T-helper 2 cell treated with Interferon-gamma antibody and Interleukin-4, amounts not matched to agents 5 μg/mL and 100 μg/mL, for 36 hours (primary cell): ENCODE results near the gene CEACAM4.

Experiments
- DNase-seq: peaks from one replicate; pipeline ENCODE4 v3.0.0; 2021; ENCODE audit warnings: low spot score
- H3K27ac Mint-ChIP-seq: one replicate; pipeline ENCODE4 v1.8.0; 2021; ENCODE audit warnings: mild to moderate bottlenecking, mixed read lengths
- H3K27me3 Mint-ChIP-seq: one replicate; pipeline ENCODE4 v1.8.0; 2021; ENCODE audit warnings: low read depth, mixed read lengths
- H3K36me3 Mint-ChIP-seq: one replicate; pipeline ENCODE4 v1.8.0; 2021; ENCODE audit warnings: low read depth, mixed read lengths
- H3K4me1 Mint-ChIP-seq: one replicate; pipeline ENCODE4 v1.8.0; 2021; ENCODE audit warnings: low read depth, mixed read lengths
- H3K4me3 Mint-ChIP-seq: one replicate; pipeline ENCODE4 v1.8.0; 2022; ENCODE audit warnings: mild to moderate bottlenecking, moderate library complexity, mixed read lengths
- H3K9me3 Mint-ChIP-seq: one replicate; pipeline ENCODE4 v1.8.0; 2021; ENCODE audit warnings: mixed read lengths

Gene CEACAM4

DNA sequence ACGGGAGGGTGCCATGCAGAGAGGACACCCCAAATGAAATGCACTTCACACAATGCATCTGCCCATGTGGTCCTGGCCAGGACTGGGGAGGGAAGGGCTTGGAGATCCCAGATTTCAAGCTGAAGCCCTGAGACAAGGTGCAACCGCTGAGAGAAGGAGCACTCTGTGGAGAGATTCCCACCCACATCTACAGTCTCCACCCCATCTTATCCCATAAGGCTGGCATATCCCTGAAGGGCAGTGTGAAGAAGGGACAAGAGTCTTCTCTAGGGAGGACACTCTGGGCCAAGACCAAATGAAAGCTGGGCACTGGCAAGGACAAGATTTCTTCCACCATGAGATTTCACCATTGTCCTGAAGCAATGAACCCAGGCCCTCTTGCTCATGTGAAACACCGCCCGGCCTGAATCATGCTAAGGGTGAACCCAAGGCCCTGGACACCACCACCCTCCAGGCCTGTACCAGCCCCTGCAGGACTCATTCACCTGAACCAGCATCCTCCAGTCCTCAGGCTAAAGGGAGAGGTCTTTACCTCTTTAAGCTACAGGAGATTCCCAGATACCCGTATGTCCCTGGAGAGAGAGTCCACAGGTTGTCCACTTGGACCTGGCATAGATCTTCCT lies 20.5 kb downstream of the CEACAM4 start:
- no peak overlapping the region for H3K4me3 Mint-ChIP-seq
- no peaks in the 10 kb centered on the region for H3K9me3 Mint-ChIP-seq
- DNase-seq, result no peak
- H3K27ac Mint-ChIP-seq, result no peak overlapping the region
- no peaks in the 10 kb centered on the region for H3K36me3 Mint-ChIP-seq
- no peaks in the 10 kb centered on the region for H3K4me1 Mint-ChIP-seq
- H3K27me3 Mint-ChIP-seq, result peaks cover 26% of the 10 kb centered on the region

DNA sequence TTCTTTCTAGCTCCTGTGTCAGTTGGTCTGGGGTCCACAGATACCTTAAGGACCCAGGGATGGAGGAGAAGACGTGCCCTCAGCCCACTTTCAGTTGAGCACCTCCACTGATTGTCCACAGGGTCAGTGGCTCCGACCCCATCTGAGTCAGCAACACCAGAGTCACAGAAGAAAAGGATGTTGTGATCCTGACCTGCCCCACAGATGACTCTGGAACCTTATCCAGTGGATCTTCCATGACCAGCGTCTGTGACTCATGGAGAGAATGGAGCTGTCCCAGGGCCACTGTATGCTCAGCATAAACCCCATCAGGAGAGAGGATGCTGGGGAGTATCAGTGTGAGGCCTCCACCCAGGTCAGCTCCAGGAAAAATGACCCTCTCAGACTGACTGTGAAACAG lies 22.0 kb downstream of the CEACAM4 start:
- Mint-ChIP-seq H3K27me3 (peaks cover 18% of the 10 kb centered on the region), H3K4me3 (no peak overlapping the region), H3K4me1 (no peaks in the 10 kb centered on the region), H3K36me3 (no peaks in the 10 kb centered on the region), H3K27ac (no peak overlapping the region), H3K9me3 (no peaks in the 10 kb centered on the region)
- DNase-seq, result no peak

DNA sequence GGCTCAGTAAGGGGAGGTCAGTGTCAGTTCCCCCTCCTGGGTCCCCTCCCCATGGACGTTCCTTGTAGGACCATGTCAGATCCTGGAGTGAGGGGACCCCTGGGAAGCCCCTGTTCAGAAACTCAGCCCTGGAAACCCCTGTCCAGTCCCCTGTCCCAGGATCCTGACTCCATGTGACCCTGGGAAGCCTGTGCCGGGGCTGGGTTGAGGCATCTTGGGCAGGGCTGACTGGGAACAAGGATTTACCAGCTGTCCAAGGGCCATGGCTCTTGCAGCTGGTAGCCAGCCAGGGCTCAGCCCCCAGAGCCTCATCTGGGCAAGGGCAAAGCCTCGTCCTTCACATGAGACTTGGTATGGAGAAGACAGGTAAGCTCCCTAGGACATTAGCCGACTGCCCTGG lies 25.1 kb downstream of the CEACAM4 start:
- no peak overlapping the region for H3K27ac Mint-ChIP-seq
- peaks cover 3% of the 10 kb centered on the region for H3K4me1 Mint-ChIP-seq
- H3K4me3 Mint-ChIP-seq, result no peak overlapping the region
- no peaks in the 10 kb centered on the region for H3K9me3 Mint-ChIP-seq
- peaks cover 11% of the 10 kb centered on the region for H3K27me3 Mint-ChIP-seq
- DNase-seq, result no peak
- H3K36me3 Mint-ChIP-seq, result no peaks in the 10 kb centered on the region

DNA sequence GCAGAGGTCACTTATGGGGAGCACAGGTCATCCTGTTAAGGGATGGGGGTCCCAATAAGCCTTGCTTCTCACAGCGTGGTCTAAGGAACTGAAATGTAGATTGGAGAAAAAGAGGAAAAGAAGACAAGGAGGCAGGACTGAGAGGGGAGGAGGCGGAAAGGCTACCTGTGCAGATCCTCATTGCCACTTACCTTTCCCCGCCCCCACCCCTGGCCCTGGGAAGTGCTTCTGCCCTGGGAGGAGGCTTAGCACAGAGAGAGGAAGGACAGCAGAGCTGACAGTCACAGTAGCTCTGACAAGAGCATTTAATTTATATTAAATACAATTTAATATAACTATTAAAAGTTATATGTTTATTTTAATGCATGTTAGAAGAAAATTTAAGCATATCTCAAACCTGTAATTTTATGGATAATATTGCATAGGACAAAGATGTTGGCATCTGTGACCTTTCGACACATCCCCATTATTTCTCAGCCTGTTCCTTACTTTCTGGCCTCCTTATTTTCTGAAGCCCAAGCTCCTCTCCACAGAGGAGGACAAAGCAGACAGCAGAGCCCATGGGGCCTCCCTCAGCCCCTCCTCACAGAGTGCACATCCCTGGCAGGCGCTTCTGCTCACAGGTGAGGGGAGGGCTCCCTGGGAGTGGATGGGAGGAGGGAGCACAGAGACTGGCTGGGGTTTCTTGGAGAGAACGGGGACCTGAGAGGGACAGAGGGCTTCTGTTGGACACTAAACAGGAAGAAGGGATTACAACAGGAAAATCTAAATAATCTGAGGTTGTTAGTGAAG lies 27.5 kb downstream of the CEACAM4 start:
- Mint-ChIP-seq H3K4me1 (peaks cover 10% of the 10 kb centered on the region), H3K27me3 (peaks cover 24% of the 10 kb centered on the region), H3K4me3 (no peak overlapping the region), H3K36me3 (no peaks in the 10 kb centered on the region), H3K9me3 (no peaks in the 10 kb centered on the region), H3K27ac (no peak overlapping the region)
- no peak for DNase-seq

DNA sequence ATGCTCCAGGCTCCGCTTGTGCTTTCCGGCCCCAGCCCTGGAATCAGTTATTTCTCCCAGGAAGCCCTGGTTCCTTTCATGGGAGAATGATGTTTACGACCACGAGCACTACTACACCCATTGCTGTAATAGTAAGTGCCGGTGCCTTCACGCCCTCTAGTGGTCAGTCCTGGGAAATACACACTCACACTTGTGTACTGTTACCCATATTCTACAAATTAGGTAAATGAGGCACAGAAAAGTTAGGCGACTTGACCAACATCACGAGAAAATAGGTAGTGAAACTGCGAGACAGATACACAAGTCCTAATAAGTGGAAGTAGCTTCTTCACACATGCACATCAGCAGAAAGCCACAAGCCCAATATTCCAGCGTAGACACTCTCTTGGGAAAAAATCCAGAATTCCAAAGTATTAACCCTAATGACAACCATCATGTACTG lies 29.3 kb downstream of the CEACAM4 start:
- no peaks in the 10 kb centered on the region for H3K36me3 Mint-ChIP-seq
- no peak overlapping the region for H3K4me3 Mint-ChIP-seq
- no peak overlapping the region for H3K27ac Mint-ChIP-seq
- H3K4me1 Mint-ChIP-seq, result peaks cover 10% of the 10 kb centered on the region
- peaks cover 27% of the 10 kb centered on the region for H3K27me3 Mint-ChIP-seq
- no peaks in the 10 kb centered on the region for H3K9me3 Mint-ChIP-seq
- peak; percentile 63 for DNase-seq

DNA sequence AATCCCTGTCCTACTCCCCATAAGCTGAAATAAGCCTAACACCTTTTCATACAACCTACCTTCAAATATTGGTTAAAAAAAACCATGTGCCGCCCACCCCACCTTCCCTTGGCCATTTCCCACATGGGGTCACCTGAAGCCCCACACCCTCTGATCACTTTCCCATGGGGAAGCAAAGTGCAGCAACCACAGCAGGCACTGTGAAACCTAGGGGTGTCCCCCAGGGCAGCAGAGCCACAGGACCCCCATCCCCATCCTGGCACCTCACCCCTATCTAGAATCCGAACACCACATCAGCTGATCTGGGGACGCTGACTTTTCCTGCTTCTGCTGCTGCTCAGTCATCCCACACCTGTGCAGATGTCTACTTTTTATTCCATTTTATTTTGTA lies 31.0 kb downstream of the CEACAM4 start:
- Mint-ChIP-seq H3K4me1 (peaks cover 10% of the 10 kb centered on the region), H3K36me3 (no peaks in the 10 kb centered on the region), H3K9me3 (no peaks in the 10 kb centered on the region), H3K27ac (no peak overlapping the region), H3K4me3 (no peak overlapping the region), H3K27me3 (peaks cover 30% of the 10 kb centered on the region)
- no peak for DNase-seq

DNA sequence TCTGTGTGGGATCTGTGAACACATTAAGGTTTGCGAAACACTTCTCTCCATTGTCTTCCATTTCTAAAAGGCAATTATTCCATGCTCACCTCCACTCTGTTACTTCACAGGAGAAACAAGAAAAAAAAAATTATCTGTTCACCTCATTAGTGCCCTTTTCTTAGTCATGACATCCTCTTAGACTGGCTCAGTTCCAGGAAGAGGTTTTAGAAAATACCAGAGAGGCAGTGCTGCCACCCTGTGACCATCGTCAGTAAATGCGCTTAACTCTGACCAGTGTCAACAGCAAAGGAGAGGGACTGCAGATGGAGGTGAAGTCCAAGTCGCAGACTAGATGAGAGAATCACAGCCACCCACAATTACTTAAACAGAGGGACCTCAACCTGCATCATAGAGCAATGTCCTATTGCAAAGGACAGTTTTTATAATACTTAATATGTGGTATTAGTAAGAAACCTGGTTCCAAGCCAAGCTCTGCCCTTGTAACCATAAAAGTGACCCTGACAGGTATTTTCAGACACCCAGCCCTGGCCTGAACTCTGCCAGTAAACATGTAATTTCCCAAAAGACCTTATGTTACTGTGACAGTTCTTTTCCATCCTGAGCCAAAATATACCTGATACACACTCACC lies 31.5 kb downstream of the CEACAM4 start:
- DNase-seq, result peak; percentile 59
- no peak overlapping the region for H3K27ac Mint-ChIP-seq
- no peak overlapping the region for H3K4me3 Mint-ChIP-seq
- no peaks in the 10 kb centered on the region for H3K9me3 Mint-ChIP-seq
- peaks cover 10% of the 10 kb centered on the region for H3K4me1 Mint-ChIP-seq
- H3K27me3 Mint-ChIP-seq, result peaks cover 30% of the 10 kb centered on the region
- no peaks in the 10 kb centered on the region for H3K36me3 Mint-ChIP-seq

DNA sequence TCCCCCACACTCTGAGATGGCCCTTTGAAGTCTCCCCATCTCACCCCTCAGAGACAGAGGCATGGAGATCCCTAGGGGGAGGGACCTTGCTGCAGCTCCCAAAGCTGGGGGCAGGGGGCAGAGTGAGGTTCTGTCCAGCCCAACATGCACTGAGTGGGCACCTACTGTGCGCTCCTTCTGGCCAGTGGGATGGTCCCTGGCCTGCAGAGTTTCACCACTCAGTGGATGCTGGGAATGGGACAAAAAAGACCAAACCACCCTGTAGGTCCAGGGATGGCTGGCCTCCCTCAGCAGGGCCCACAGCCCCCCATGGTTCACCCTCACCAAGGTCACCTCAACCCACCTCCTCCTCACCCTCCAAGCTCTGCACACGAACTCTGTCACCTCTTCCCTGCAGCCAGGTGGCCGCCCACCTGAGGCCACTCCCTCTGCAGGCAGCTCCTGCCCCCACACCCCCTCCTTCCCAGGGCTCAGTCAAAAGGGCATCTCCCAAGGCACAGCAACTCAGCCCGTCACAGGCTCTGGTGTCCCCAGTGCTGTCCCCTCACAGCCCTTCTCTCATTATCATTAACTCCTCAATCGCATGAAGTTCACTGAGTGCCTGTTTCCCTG lies 34.8 kb downstream of the CEACAM4 start:
- H3K27me3 Mint-ChIP-seq, result peaks cover 24% of the 10 kb centered on the region
- H3K4me1 Mint-ChIP-seq, result peaks cover 7% of the 10 kb centered on the region
- H3K4me3 Mint-ChIP-seq, result no peak overlapping the region
- no peaks in the 10 kb centered on the region for H3K9me3 Mint-ChIP-seq
- no peak for DNase-seq
- peaks cover 6% of the 10 kb centered on the region for H3K36me3 Mint-ChIP-seq
- no peak overlapping the region for H3K27ac Mint-ChIP-seq

DNA sequence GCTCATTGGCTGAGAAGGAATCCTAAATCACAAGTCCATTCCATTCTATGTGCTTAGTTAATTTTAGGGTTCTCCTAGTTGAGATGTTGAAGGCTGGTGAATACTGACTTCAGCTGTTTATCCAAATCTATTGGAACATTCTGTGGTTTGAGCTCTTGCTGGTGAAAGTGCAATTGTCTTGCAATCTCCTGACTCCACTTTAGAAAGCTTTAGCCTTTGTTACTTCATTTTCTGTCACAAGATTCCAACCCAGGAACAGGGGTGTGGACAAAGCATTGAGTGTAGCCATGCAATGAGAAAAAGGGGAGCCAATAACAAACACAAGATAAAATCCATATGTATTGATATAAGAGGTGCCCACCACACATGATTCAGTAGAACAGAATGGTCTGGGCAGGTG lies 35.9 kb downstream of the CEACAM4 start:
- peaks cover 7% of the 10 kb centered on the region for H3K4me1 Mint-ChIP-seq
- no peak for DNase-seq
- H3K27ac Mint-ChIP-seq, result no peak overlapping the region
- H3K9me3 Mint-ChIP-seq, result no peaks in the 10 kb centered on the region
- peaks cover 15% of the 10 kb centered on the region for H3K27me3 Mint-ChIP-seq
- H3K36me3 Mint-ChIP-seq, result peaks cover 6% of the 10 kb centered on the region
- H3K4me3 Mint-ChIP-seq, result no peak overlapping the region

DNA sequence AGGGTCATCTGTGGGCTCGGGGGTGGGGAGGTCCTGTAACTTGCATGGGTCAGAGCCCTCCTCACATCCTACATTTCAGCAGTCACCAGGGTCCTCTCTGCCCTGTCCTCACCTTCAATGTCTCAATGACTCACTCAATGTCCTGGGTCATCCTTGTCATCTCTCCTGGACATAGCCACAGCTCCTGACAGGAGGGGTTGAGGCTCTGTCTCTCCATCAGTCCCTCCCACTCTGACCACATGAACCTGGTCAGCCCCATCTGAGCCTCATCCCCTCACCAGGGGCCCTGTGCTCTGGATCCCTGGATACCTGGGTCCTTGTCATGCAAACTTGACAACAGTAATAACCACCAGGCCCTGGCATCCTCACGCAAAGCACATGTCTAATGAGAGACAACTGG lies 37.5 kb downstream of the CEACAM4 start:
- Mint-ChIP-seq H3K27me3 (peaks cover 8% of the 10 kb centered on the region), H3K4me1 (peaks cover under 1% of the 10 kb centered on the region), H3K4me3 (no peak overlapping the region), H3K36me3 (peaks cover 17% of the 10 kb centered on the region), H3K9me3 (no peaks in the 10 kb centered on the region), H3K27ac (no peak overlapping the region)
- DNase-seq, result no peak

DNA sequence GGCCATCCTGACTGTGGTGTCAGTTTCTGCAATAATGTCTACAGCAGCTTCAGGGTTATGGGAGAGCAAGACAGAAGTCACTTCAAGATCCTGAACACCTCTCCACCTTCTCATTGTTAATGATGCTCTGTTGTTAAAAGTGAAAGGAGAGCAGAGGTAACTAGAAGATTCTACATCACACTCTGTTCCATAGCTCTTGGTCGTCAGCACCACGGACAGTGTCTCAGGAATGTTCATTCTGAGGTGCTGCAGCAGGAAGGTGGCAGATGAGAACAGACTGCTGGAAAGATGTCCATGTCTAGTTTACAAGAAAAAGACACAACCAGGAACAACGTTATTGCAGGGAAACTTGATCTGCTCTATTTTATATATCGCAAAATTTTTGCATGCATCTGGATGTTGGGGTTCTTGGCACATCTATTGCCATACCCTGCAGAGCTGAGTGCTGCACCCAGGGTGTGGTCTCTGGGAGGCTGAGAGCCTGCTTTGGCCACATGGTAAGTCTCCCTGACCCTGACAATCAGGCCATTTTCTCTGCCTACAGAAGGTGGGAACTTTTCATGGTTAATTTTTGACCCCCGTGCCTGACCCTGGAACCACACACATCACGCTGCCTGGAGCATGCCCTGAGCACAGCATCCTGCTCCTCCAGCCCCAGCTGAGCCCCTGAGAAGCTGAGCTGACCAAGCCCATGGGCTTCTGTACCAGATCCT lies 38.2 kb downstream of the CEACAM4 start:
- no peak for DNase-seq
- H3K27ac Mint-ChIP-seq, result no peak overlapping the region
- H3K36me3 Mint-ChIP-seq, result peaks cover 24% of the 10 kb centered on the region

DNA sequence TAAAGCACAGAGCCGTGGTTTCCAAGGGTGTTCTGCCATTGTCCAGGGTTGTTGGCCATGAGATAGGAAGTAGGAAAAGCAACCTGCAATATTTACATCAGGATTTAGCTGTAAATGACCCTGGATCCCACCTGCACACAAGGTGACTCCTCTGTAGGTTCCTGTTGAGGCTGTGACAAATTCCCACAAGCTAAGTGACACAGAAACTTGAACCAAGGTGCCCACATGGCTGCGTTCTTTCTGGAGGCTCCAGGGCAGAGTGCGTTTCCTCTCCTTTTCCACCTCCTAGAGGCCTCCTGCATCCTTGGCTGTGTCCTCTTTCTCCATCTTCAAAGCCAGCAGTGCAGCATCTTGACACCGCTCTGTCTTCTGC lies 39.0 kb downstream of the CEACAM4 start:
- Mint-ChIP-seq H3K4me1 (no peaks in the 10 kb centered on the region), H3K27ac (no peak overlapping the region), H3K9me3 (peaks cover 4% of the 10 kb centered on the region), H3K27me3 (peaks cover 3% of the 10 kb centered on the region), H3K4me3 (no peak overlapping the region), H3K36me3 (peaks cover 32% of the 10 kb centered on the region)
- DNase-seq, result no peak

More for the DNA sequence above, 38.2 kb downstream of the CEACAM4 start:
- H3K27me3 Mint-ChIP-seq, result peaks cover 8% of the 10 kb centered on the region
- no peaks in the 10 kb centered on the region for H3K4me1 Mint-ChIP-seq
- H3K9me3 Mint-ChIP-seq, result no peaks in the 10 kb centered on the region
- H3K4me3 Mint-ChIP-seq, result no peak overlapping the region

DNA sequence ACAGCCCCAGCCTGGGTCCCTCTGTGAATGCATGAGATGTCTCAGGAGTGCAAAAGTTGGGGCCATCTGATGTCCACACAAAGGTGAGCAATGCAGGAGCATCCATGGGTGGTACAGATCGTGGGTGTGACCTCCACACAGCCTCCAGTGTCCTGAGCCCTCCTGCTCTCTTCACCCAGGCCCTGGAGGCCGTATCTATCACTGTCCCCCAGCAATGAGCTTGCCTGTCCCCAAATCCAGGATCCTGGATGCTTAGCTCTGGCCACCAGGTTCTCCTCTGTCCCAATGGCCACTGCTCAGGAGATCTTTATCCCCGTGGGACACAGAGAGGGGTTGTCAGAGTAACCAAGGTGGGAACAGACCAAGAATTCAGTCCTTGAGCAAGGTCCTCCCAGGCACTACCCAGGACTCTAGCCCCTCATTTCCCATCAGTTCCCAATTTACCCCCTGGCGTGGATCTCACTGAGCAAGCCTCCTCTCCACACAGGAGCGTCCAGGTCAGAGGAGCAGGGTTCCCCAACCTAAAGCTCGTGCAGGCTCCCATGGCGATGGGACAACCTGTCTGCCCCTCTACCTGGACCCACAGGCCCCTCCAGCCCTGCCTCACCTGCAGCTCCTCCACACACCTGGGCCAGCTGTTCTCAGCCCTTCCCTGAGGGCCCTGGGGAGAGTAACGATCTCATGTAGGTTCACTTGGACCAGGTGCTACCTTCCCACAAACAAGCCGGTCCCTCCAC lies 39.6 kb downstream of the CEACAM4 start:
- no peak overlapping the region for H3K27ac Mint-ChIP-seq
- no peaks in the 10 kb centered on the region for H3K4me1 Mint-ChIP-seq
- H3K27me3 Mint-ChIP-seq, result peaks cover 2% of the 10 kb centered on the region
- H3K36me3 Mint-ChIP-seq, result peaks cover 37% of the 10 kb centered on the region
- H3K4me3 Mint-ChIP-seq, result no peak overlapping the region
- no peak for DNase-seq
- peaks cover 9% of the 10 kb centered on the region for H3K9me3 Mint-ChIP-seq
